K562 (cell line): ENCODE measurements around the gene UBE2D2. TPM values are rescaled to one million over a fixed set of nuclear protein-coding genes. Genes with fewer than 3 reads are reported as not detected.
A peak's percentile ranks its signal among the peaks of the same experiment; 100 is the strongest.

ENCODE experiments used
- BDP1 ChIP-seq: IDR thresholded peaks from 3 replicates; pipeline ENCODE4 v1.6.1; 2011; ENCODE audit not compliant: insufficient read length, insufficient read depth
- CBFA2T2 ChIP-seq: fragments of 450-650 bp; conservative IDR thresholded peaks from 2 replicates; pipeline ENCODE4 v1.6.1; 2017; ENCODE audit warnings: mild to moderate bottlenecking
- HDAC1 ChIP-seq, 2 experiments: fragments of 450-650 bp; IDR thresholded peaks; 2 replicates each; pipeline ENCODE4 v1.6.1; 2016 to 2017; ENCODE audit warnings: inconsistent platforms in 1 of 2, mild to moderate bottlenecking in 1 of 2, moderate library complexity in 1 of 2
- MAZ ChIP-seq, 2 experiments: fragments of 450-650 bp in 1 of 2; sonication (generic) in 1 of 2; formaldehyde crosslinking; IDR thresholded peaks in 1 of 2; conservative IDR thresholded peaks in 1 of 2; 2 replicates each; pipeline versions ENCODE4 v1.4.0 to v1.5.0; 2020; ENCODE audit warnings: mild to moderate bottlenecking in 1 of 2, missing genetic modification reagents in 1 of 2
- PHTF2 ChIP-seq: fragments of 250-450 bp; sonication (Bioruptor Pico); IDR thresholded peaks from 2 replicates; pipeline ENCODE4 v1.5.0; 2021; ENCODE audit warnings: mild to moderate bottlenecking
- POLR3A ChIP-seq: IDR thresholded peaks from 2 replicates; pipeline ENCODE4 v1.6.1; 2011; ENCODE audit warnings: borderline replicate concordance, mild to moderate bottlenecking, moderate library complexity; ENCODE audit not compliant: insufficient read length, insufficient read depth; ENCODE audit errors: extremely low read depth
- RBM14 ChIP-seq: fragments of 200-400 bp; formaldehyde crosslinking; IDR thresholded peaks from 2 replicates; pipeline ENCODE4 v1.6.1; 2018; ENCODE audit warnings: low read depth, mild to moderate bottlenecking, low read length, moderate library complexity, borderline replicate concordance; ENCODE audit not compliant: insufficient read depth
- SIN3B ChIP-seq: fragments of 450-650 bp; IDR thresholded peaks from 2 replicates; pipeline ENCODE4 v1.6.1; 2017; ENCODE audit warnings: low read depth, mild to moderate bottlenecking, moderate library complexity
- SMAD2 ChIP-seq: fragments of 150-350 bp; IDR thresholded peaks from 2 replicates; pipeline ENCODE4 v1.6.1; 2014; ENCODE audit warnings: low read depth, mild to moderate bottlenecking, low read length
- SP1 ChIP-seq: sonication (generic); formaldehyde crosslinking; IDR thresholded peaks from 2 replicates; pipeline ENCODE4 v1.8.1; 2022; ENCODE audit warnings: mild to moderate bottlenecking, missing genetic modification reagents
- TARDBP ChIP-seq: fragments of 450-650 bp; IDR thresholded peaks from 2 replicates; pipeline ENCODE4 v1.6.1; 2016
- THRB ChIP-seq: fragments of 450-650 bp; formaldehyde crosslinking; conservative IDR thresholded peaks from 2 replicates; pipeline ENCODE4 v1.4.0; 2022; ENCODE audit warnings: mild to moderate bottlenecking, missing genetic modification characterization
- TSHZ1 ChIP-seq: fragments of 250-450 bp; sonication (Bioruptor Pico); IDR thresholded peaks from 2 replicates; pipeline ENCODE4 v1.4.0; 2020; ENCODE audit warnings: mild to moderate bottlenecking, moderate library complexity
- ZNF239 ChIP-seq: fragments of 250-450 bp; sonication (Bioruptor Pico); IDR thresholded peaks from 2 replicates; pipeline ENCODE4 v1.4.0; 2020; ENCODE audit warnings: mild to moderate bottlenecking
- polyA plus RNA-seq, 8 experiments: library from polyadenylated mRNA; depleted of rRNA in 4 of 8; stranded (reverse) in 5 of 8; unstranded in 3 of 8; fragments of >200 nt; fragmentation: Nextera tagmentation in 2 of 8; fragmentation: Illumina TruSeq in 1 of 8; extraction: Ambion mirVana in 2 of 8; extraction: Trizol in 1 of 8; gene quantifications; 2 replicates each; pipeline versions ENCODE4 v1.2.1 to v1.2.3, GENCODE V29; 2011 to 2014; ENCODE audit warnings: inconsistent platforms in 1 of 8, missing spikeins in 1 of 8
- total RNA-seq, 7 experiments: library from RNA; depleted of rRNA in 6 of 7; stranded (reverse); fragments of >200 nt in 6 of 7; fragmentation: Illumina TruSeq in 2 of 7; extraction: Trizol in 2 of 7; gene quantifications; 2 replicates each; pipeline versions ENCODE4 v1.2.1 to v1.2.3, GENCODE V29; 2011 to 2021; ENCODE audit warnings: low replicate concordance in 1 of 7
- TF ChIP-seq, protein P1 (sequence below): fragments of 450-650 bp; formaldehyde crosslinking; IDR thresholded peaks from 2 replicates; pipeline ENCODE4 v1.4.0; 2022; ENCODE audit warnings: mild to moderate bottlenecking, moderate library complexity
- TF ChIP-seq, protein P2 (sequence below): fragments of 450-650 bp; IDR thresholded peaks from 2 replicates; pipeline ENCODE4 v1.6.1; 2016; ENCODE audit warnings: mild to moderate bottlenecking
- TF ChIP-seq, protein P3 (sequence below): fragments of 250-450 bp; sonication (Bioruptor Pico); IDR thresholded peaks from 2 replicates; pipeline ENCODE4 v1.5.0; 2021

UBE2D2 gene
- total and polyA plus RNA-seq, 9 of the 15 experiments (the other 6 are each of a cell fraction or from before 2014, with no cell fraction given), result 53.6 to 198 (median 122) TPM

GRCh38 chr5:139660923-139661814, 100.0 kb downstream of the UBE2D2 start (continued):
- TF ChIP-seq MAZ (CRISPR knock-in tag; conservative IDR thresholded peaks at IDR 0.05 in 1 of 2, IDR thresholded peaks at IDR 0.05 in 1 of 2) (peak; percentile 89 to 91), CBFA2T2 (0 out of 2 replicates have a peak, but pooled peaks have one; percentile 3), TSHZ1 (CRISPR knock-in tag) (no peak), SMAD2 (no peak), SP1 (peak; percentile 62; the same call in 1 of the 2 replicates), THRB (no peak), BDP1 (no peak), ZNF239 (CRISPR knock-in tag) (no peak), POLR3A (no peak), SIN3B (no peak), HDAC1 (IDR thresholded peaks at IDR 0.05) (peak in 1 of 2 experiments; percentile 89; a peak in 2 of 4 replicates), TARDBP (0 out of 2 replicates have a peak, but pooled peaks have one; percentile 43), PHTF2 (no peak), RBM14 (0 out of 2 replicates have a peak, but pooled peaks have one; percentile 19)
- TF ChIP-seq, protein P1, sequence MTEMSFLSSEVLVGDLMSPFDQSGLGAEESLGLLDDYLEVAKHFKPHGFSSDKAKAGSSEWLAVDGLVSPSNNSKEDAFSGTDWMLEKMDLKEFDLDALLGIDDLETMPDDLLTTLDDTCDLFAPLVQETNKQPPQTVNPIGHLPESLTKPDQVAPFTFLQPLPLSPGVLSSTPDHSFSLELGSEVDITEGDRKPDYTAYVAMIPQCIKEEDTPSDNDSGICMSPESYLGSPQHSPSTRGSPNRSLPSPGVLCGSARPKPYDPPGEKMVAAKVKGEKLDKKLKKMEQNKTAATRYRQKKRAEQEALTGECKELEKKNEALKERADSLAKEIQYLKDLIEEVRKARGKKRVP (CRISPR knock-in tag), result no peak
- TF ChIP-seq, protein P2, sequence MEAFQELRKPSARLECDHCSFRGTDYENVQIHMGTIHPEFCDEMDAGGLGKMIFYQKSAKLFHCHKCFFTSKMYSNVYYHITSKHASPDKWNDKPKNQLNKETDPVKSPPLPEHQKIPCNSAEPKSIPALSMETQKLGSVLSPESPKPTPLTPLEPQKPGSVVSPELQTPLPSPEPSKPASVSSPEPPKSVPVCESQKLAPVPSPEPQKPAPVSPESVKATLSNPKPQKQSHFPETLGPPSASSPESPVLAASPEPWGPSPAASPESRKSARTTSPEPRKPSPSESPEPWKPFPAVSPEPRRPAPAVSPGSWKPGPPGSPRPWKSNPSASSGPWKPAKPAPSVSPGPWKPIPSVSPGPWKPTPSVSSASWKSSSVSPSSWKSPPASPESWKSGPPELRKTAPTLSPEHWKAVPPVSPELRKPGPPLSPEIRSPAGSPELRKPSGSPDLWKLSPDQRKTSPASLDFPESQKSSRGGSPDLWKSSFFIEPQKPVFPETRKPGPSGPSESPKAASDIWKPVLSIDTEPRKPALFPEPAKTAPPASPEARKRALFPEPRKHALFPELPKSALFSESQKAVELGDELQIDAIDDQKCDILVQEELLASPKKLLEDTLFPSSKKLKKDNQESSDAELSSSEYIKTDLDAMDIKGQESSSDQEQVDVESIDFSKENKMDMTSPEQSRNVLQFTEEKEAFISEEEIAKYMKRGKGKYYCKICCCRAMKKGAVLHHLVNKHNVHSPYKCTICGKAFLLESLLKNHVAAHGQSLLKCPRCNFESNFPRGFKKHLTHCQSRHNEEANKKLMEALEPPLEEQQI, result no peak
- TF ChIP-seq, protein P3, sequence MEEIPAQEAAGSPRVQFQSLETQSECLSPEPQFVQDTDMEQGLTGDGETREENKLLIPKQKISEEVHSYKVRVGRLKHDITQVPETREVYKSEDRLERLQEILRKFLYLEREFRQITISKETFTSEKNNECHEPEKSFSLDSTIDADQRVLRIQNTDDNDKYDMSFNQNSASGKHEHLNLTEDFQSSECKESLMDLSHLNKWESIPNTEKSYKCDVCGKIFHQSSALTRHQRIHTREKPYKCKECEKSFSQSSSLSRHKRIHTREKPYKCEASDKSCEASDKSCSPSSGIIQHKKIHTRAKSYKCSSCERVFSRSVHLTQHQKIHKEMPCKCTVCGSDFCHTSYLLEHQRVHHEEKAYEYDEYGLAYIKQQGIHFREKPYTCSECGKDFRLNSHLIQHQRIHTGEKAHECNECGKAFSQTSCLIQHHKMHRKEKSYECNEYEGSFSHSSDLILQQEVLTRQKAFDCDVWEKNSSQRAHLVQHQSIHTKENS (CRISPR knock-in tag), result no peak
